GM10266 (cell line): ENCODE results near the gene SPPL3.

Experiments used
- DNase-seq: peaks from one replicate; pipeline ENCODE4 v3.0.0; 2012; ENCODE audit errors: extremely low spot score
- CTCF ChIP-seq: IDR thresholded peaks from 2 replicates; pipeline ENCODE4 v1.5.1; 2012; ENCODE audit warnings: mild to moderate bottlenecking, low read depth; ENCODE audit not compliant: control insufficient read depth, insufficient read depth; ENCODE audit errors: missing control alignments

SPPL3 gene

GRCh38 chr12:120873226-120873625 lies 30.9 kb downstream of the SPPL3 start:
- TF ChIP-seq CTCF, result no peak

GRCh38 chr12:120872487-120872886 lies 31.7 kb downstream of the SPPL3 start:
- DNase-seq, result no peak
- TF ChIP-seq CTCF, result no peak

More at GRCh38 chr12:120873226-120873625, 30.9 kb downstream of the SPPL3 start:
- DNase-seq, result no peak

GRCh38 chr12:120870415-120870814 lies 33.7 kb downstream of the SPPL3 start:
- no peak for TF ChIP-seq CTCF

GRCh38 chr12:120869376-120869775 lies 34.8 kb downstream of the SPPL3 start:
- TF ChIP-seq CTCF, result no peak
- no peak for DNase-seq

More at GRCh38 chr12:120870415-120870814, 33.7 kb downstream of the SPPL3 start:
- no peak for DNase-seq

GRCh38 chr12:120866108-120866507 lies 38.0 kb downstream of the SPPL3 start:
- no peak for TF ChIP-seq CTCF
- DNase-seq, result no peak

GRCh38 chr12:120865098-120865497 lies 39.1 kb downstream of the SPPL3 start:
- TF ChIP-seq CTCF, result no peak

GRCh38 chr12:120862664-120863063 lies 41.5 kb downstream of the SPPL3 start:
- DNase-seq, result no peak
- TF ChIP-seq CTCF, result no peak

More at GRCh38 chr12:120865098-120865497, 39.1 kb downstream of the SPPL3 start:
- DNase-seq, result no peak
